ENCODE measurements around the gene JAML. TPM values are rescaled to one million over a fixed set of nuclear protein-coding genes. Genes with fewer than 3 reads are reported as not detected.

Gene JAML
- total and polyA plus RNA-seq, 2 of the 8 experiments (the other 6 are each of a cell fraction or from before 2014, with no cell fraction given): 0.12 to 0.58 TPM

DNA sequence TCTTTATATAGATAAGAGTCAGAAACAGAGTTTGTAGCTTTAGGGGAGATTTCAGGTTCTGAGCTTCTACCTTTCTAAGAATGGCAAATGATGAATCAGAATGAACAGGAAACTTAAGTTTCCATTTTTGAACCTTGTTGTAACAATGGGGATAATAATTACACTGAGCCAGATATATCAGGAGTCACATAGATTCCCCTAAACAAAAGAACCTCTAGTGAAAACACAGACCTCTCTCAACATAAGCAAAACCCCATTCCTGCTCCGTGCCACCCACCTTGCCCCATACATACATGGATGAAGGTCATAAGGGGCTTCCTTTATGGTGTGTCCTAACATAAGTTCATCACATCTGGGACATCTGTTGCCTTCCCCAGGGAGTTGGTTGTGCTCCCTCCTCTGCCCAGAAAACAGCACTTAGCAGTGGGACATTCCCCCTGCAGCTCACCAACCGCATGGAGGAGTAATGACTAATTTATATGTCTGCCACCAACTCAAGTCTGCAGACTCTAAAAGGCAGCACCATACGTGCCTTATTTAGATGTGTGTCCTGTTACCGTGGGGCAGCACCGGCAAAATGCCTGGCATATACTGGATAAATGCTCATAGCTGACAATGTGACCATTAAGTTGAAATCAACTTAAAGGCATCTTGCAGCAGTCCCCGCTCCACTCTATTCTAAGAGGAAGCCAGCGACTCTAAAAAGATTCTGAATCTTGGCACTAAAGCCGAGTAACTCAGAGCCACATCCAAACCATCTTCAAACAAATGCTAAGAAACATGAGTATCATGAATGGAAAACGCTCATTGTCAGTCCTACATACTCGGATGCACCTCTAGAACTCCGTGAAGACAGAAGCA lies 8.0 kb downstream of the JAML start:
- WGBS, 2 experiments (ENCODE audit: extremely low coverage in 1 of 2, insufficient coverage in 1 of 2, insufficient read length in 1 of 2, insufficient replicate concordance in 2 of 2, low coverage in 1 of 2, low lambda C conversion rate in 2 of 2, missing lambda C conversion rate in 1 of 2): 85% methylated on average over 11 of the region's 11 CpGs; no CpG with 5 or more reads in 1 of the 2 experiments
- H2AFZ ChIP-seq (ENCODE audit: low read length): no peak overlapping the region
- H3K4ac ChIP-seq (replicated peaks; ENCODE audit: insufficient read length, low read depth, low read length): no peak overlapping the region
- H3K18ac ChIP-seq (ENCODE audit: extremely low read depth, low read length): no peak overlapping the region
- H3K79me2 ChIP-seq (ENCODE audit: control insufficient read depth in 1 of 2, insufficient read depth in 2 of 2, low read length in 2 of 2): no peaks in the 10 kb centered on the region
- POLR2A ChIA-PET (ENCODE audit: partially characterized antibody): interaction anchor here (0.6 kb wide), 1 partner anchor 276 kb away, joined by 3 read pairs; no protein-coding TSS in a partner anchor
- H2BK12ac ChIP-seq (ENCODE audit: low read depth, low read length): no peak overlapping the region
- H3K4me3 ChIP-seq (ENCODE audit: extremely low read depth in 1 of 4, insufficient read depth in 2 of 4, low read depth in 3 of 4, low read length in 4 of 4): no peak overlapping the region
- no peaks in the 10 kb centered on the region for H3K23me2 ChIP-seq (ENCODE audit: low read depth, low read length)
- H3K27me3 ChIP-seq (replicated peaks in 1 of 4; ENCODE audit: control insufficient read depth in 3 of 4, extremely low read depth in 1 of 4, insufficient read depth in 3 of 4, low read length in 3 of 4): no peaks in the 10 kb centered on the region
- no peak overlapping the region for H4K5ac ChIP-seq (ENCODE audit: insufficient read length, low read depth, low read length)
- H3K23ac ChIP-seq (ENCODE audit: insufficient read length): no peak overlapping the region
- H3K56ac ChIP-seq (replicated peaks; ENCODE audit: insufficient read length, low read depth, low read length): no peak overlapping the region
- no peak overlapping the region for H3K4me2 ChIP-seq (ENCODE audit: insufficient read depth in 1 of 2, low read depth in 2 of 2, low read length in 2 of 2)
- no peak overlapping the region for H4K91ac ChIP-seq (replicated peaks; ENCODE audit: insufficient read length, low read length)
- no peaks in the 10 kb centered on the region for H4K20me1 ChIP-seq (replicated peaks in 1 of 2; ENCODE audit: control insufficient read depth in 1 of 2, insufficient read depth in 2 of 2, low read length in 2 of 2)
- H3K27ac ChIP-seq (ENCODE audit: low read depth, low read length): no peak overlapping the region
- no peak overlapping the region for H2BK20ac ChIP-seq (ENCODE audit: low read length)
- no peak overlapping the region for H2BK120ac ChIP-seq (replicated peaks; ENCODE audit: low read depth, low read length)
- DNase-seq (ENCODE audit: low read depth in 1 of 2, low spot score in 2 of 2) (no peak), FAIRE-seq (no peak)
- CTCF ChIA-PET (ENCODE audit: partially characterized antibody): interaction anchor here (0.6 to 1.6 kb wide), 5 partner anchors 9 to 828 kb away, joined by 3 to 7 read pairs (median 3); partner anchors contain the start of gene MPZL3
- no peak overlapping the region for H3K9ac ChIP-seq (replicated peaks in 1 of 4; ENCODE audit: extremely low read depth in 1 of 4, low read depth in 3 of 4, low read length in 3 of 4)
- no peaks in the 10 kb centered on the region for H3K79me1 ChIP-seq (ENCODE audit: low read depth, low read length)
- H2BK5ac ChIP-seq (ENCODE audit: low read depth, low read length): no peak overlapping the region
- H3K36me3 ChIP-seq (ENCODE audit: control insufficient read depth in 2 of 4, insufficient read depth in 4 of 4, low read length in 3 of 4): no peaks in the 10 kb centered on the region
- H3K9me3 ChIP-seq (ENCODE audit: insufficient read depth in 2 of 2, low read depth in 1 of 2, low read length in 1 of 2): no peaks in the 10 kb centered on the region
- no peak overlapping the region for H2BK15ac ChIP-seq (ENCODE audit: low read length)
- no peak overlapping the region for H3K14ac ChIP-seq (ENCODE audit: insufficient read length)
- peaks cover 1 to 11% (median 9%) of the 10 kb centered on the region in 4 experiments for H3K4me1 ChIP-seq (replicated peaks in 1 of 4; ENCODE audit: control insufficient read depth in 3 of 4, insufficient read depth in 4 of 4, low read length in 3 of 4)
- no peak for TF ChIP-seq NANOG (IDR thresholded peaks at IDR 0.05; ENCODE audit: insufficient read depth, low read depth, low read length, poor library complexity, severe bottlenecking)
- no peak for TF ChIP-seq E2F6 (IDR thresholded peaks at IDR 0.05)
- TF ChIP-seq JUN (IDR thresholded peaks at IDR 0.05; ENCODE audit: low read depth, low read length): no peak
- TF ChIP-seq POLR2AphosphoS5 (IDR thresholded peaks at IDR 0.05; ENCODE audit: low read depth, low read length): no peak
- no peak for TF ChIP-seq RBBP5 (IDR thresholded peaks at IDR 0.05; ENCODE audit: borderline replicate concordance, low read depth, low read length)
- TF ChIP-seq ATF2 (IDR thresholded peaks at IDR 0.05; ENCODE audit: low read length): no peak
- TF ChIP-seq HDAC2 (IDR thresholded peaks at IDR 0.05; ENCODE audit: borderline replicate concordance in 1 of 2, low read depth in 2 of 2, low read length in 2 of 2): no peak
- no peak for TF ChIP-seq TAF1 (IDR thresholded peaks at IDR 0.05; ENCODE audit: low read depth, low read length)
- H2AK5ac ChIP-seq (ENCODE audit: low read depth, low read length): no peak overlapping the region
- H4K8ac ChIP-seq (ENCODE audit: extremely low read depth, insufficient read depth, low read length): no peak overlapping the region

Data from H1 (cell line).